HG03521 (cell line): Measurements from ENCODE around the gene PIH1D1.
A peak's percentile ranks its signal among the peaks of the same experiment; 100 is the strongest.
"Not testable (repeated sequence)": the region's sequence is repeated elsewhere in the genome, so short reads cannot be mapped to it uniquely, and the experiment has no call there.

Experiments used
- ATAC-seq: cut with Tn5 transposase; IDR thresholded peaks from one replicate; pipeline ENCODE4 v1.9.1; 2021; ENCODE audit warnings: mild to moderate bottlenecking, moderate library complexity; ENCODE audit not compliant: unreplicated experiment

Gene PIH1D1

DNA sequence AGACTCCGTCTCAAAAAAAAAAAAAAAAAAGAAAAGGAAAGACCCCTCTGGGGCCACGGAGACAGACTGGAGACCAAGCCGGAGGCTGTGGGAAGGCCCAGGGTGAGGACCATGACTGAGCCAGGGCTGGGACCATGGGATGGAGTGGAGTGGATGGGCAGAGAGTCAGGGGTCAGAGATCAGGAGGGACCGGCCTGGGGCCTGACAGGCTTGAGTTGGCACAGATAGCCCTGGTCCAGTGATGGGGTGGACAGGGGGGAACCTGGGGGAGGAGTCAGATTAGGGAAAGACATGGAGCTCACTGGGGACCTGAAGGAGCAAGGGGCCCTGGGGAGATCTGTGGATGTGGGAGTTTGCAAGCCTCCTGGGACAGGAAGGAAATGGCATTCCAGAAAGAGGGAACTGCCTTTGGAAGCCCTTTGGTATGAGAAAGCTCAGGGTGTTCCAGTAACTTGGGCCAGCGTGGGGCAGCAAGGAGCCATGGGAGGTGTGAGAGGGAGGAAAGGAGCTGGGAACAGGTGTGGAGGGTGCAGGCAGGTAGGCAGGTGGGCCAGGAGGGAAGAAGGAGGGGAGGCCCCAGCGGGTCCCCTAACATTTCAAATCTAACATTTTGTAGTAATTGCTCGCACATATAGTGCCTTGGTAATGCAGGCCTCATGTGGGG, 29.5 kb upstream of the PIH1D1 start:
- no peak for ATAC-seq

DNA sequence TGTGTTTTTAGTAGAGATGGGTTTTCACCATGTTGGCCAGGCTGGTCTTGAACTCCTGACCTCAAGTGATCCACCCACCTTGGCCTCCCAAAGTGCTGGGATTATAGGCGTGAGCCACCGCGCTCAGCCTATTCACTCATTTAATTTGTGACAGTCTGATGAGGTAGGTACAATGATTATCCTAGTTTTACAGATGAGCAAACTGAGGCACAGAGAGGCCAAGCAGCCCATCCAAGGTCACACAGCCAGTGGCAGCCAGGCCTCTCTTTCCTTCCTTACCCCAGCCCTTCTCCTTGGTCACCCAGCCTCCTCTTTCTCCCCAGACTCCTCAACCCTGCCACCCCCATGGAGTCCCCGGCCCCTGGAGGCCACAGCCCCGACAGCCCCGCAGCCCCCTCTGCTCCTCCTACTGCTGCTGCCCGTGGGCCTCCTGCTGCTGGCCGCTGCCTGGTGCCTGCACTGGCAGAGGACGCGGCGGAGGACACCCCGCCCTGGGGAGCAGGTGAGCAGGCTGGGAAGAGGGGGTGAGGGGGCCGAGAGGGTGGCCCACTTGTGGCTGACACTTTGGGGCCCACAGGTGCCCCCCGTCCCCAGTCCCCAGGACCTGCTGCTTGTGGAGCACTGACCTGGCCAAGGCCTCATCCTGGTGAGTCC, 28.5 kb upstream of the PIH1D1 start:
- no peak for ATAC-seq

DNA sequence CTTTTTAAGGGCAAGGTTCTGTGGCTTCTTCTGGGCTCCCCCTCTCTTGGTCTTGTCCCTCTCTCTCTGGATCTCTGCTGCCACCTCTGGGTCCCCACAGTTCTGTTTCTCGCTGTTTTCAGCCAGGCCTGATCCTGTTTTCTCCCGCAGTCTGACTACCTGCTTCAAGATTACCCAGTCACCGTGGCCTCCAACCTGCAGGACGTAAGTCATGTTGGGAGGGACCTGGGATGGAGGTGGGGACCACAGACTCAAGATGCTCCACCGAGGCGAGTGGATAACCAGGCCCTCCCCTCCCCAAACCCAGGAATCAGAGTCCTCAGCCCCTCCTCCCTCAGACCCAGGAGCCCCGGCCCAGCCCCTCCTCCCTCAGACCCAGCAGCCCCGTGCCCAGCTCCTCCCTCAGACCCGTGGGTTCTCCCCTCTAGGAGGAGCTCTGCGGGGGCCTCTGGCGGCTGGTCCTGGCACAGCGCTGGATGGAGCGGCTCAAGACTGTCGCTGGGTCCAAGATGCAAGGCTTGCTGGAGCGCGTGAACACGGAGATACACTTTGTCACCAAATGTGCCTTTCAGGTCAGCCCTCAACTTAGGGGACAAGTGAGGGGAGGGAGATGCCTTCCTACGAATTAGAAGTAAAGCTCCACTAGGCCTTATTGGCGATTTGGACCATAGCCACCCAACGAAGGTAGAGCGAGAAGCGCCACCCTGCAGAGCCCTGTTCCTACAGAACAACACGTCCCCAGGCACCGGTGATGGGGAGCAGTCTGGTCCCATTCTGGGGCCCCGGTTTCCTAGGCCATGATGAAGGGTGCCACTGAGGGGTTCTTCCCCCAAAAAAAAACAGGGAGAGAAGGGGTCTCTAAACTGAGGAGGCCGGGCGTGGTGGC, 24.6 kb upstream of the PIH1D1 start:
- no peak for ATAC-seq

DNA sequence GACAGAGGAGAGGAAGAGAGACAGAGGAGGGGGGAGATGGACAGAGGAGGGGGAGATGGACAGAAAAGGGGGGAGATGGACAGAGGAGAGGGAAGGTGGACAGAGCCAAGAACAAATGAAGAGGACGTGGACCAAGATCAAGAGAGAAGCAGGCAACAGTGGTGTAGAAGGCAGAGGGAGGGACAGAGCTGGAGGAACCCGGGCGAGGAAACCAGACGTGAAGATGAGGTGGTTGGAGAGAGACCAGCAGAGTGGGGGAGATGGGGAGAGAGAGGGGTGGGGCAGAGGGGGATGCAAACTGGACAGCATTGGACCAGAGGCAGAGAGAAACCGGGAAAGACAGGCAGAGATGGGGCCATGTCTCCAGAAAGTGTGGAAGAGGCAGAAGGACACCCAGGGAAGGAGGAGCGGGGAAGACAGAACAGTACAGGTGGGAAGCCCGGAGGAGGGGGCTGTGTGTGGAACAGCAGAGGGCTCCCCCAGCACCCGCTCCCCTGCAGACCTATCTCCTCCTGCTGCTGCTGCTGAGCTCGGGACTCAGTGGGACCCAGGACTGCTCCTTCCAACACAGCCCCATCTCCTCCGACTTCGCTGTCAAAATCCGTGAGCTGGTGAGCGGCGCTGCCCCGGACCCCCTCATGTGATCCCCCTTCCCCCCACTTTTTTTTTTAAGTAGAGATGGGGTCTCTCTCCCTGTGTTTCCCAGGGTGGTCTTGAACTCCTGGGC, 23.7 kb upstream of the PIH1D1 start:
- no peak for ATAC-seq

GRCh38 chr19:49474542-49474924, 22.9 kb upstream of the PIH1D1 start:
- ATAC-seq = peak; percentile 2

GRCh38 chr19:49473868-49474541, 22.4 kb upstream of the PIH1D1 start, which contains the start of gene FLT3LG:
TSS of gene FLT3LG (plus strand) at chr19:49474215. CDS start at chr19:49474640, 425 bp downstream.
- ATAC-seq = peak; percentile 43

DNA sequence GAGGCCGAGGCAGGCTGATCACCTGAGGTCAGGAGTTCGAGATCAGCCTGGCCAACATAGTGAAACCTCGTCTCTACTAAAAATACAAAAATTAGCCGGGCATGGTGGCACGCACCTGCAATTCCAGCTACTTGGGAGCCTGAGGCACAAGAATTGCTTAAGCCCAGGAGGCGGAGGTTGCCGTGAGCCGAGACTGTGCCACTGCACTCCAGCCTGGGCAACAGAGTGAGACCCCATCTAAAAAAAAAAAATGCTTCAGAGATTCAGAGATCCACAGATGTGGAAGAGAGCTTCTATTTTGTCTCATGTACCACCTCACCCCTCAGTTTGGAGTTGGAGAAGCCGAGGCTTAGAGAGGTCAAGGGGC, 21.9 kb upstream of the PIH1D1 start:
- ATAC-seq = not testable (repeated sequence)

DNA sequence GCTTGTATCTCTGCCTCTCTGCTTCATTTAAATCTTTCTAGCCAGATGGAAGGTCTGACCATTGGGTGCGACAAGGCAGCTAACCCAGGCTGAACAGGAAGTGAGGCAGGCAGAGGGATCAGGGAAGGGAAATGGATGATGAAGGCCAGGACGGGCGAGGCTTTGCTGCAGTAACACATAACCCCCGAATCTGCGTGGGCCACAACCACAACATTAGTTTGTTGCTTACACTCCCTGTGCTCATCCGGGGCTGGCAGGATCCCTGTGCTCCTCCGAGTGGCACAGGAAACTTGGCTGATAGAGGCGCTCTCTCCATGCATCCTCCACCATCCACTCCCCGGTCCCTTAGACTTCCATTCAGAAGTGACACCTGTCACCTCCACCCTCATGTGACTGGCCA, 21.3 kb upstream of the PIH1D1 start:
- ATAC-seq = no peak

DNA sequence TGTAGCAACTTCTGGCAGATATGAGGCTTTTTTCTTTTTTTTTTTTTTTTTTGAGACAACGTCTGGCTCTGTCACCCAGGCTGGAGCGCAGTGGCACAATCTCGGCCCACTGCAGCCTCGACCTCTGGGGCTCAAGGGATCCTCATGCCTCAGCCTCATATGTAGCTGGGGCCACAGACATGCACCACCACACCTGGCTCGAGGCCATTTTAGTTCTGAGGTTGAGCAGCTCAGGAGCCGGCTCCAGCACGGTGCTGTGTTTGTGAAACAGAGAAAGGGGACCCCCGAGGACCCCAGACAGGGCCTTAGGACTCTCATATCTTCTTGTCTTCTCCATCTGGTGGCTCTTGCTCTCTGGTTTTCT, 19.0 kb upstream of the PIH1D1 start:
- no peak for ATAC-seq

GRCh38 chr19:49469828-49470614, 18.4 kb upstream of the PIH1D1 start:
- ATAC-seq = peak; percentile 38

DNA sequence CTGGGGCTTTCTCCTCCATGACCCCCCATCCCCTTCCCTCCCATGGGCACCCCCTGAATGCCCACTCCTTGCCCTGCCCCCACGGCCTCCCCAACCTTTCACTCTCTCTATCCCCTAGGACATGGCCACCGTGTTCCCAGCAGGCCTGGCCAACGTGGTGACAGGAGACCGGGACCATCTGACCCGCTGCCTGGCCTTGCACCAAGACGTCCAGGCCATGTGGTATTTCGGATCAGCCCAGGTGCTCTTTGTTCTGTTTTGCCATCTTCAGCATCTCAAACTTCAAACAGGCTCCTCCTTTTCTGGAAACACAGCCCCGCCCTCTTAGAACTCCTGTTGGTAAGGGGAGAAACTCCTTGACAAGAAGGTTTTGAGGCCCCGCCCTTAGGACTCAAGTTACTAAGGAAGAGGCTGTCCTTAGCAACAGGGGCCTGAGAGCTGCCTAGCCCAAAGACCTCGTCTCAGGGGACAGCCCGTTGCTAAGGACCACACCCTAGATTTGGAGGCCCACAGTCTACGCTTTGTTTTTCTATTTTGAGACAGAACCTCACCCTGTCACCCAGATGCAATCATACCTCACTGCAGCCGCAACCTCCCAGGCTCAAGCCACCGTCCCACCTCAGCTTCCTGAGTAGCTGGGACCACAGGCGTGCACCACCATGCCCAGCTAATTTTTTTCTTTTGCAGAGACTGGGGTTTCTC, 17.3 kb upstream of the PIH1D1 start:
- peak; percentile 56 for ATAC-seq

DNA sequence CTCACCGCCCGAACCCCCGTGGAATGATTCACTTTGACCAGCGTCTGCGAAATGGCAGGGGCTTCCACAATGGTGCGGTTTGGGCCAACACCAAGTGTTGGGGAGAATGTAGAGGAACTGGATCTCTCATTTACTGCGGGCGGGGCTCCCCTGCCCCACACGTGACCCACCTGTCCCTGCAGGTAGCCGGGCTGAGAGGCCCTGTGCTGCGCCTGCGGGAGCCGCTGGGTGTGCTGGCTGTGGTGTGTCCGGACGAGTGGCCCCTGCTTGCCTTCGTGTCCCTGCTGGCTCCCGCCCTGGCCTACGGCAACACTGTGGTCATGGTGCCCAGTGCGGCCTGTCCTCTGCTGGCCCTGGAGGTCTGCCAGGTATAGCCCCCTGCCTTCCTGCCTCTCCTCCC, 16.6 kb upstream of the PIH1D1 start:
- no peak for ATAC-seq

DNA sequence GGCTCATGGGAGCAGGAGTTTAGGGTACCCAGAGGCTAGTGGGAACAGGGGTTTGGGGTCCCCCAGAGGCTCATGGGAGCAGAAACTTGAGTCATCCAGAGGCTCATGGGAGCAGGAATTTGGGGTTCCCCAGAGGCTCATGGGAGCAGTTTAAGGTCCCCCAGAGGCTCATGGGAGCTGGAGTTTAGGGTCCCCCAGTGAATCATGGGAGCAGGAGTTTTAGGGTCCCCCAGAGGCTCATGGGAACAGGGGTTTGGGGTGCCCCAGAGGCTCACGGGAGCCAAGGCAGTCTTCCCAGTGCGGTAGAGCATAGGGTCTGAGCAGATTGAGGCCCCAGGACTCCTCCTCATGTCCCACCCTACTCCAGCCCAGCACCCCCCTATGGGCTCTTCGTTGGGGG, 13.8 kb upstream of the PIH1D1 start:
- ATAC-seq = no peak

GRCh38 chr19:49463960-49464740, 12.5 kb upstream of the PIH1D1 start:
- ATAC-seq = no peak

GRCh38 chr19:49462492-49462891, 10.9 kb upstream of the PIH1D1 start:
- no peak for ATAC-seq

DNA sequence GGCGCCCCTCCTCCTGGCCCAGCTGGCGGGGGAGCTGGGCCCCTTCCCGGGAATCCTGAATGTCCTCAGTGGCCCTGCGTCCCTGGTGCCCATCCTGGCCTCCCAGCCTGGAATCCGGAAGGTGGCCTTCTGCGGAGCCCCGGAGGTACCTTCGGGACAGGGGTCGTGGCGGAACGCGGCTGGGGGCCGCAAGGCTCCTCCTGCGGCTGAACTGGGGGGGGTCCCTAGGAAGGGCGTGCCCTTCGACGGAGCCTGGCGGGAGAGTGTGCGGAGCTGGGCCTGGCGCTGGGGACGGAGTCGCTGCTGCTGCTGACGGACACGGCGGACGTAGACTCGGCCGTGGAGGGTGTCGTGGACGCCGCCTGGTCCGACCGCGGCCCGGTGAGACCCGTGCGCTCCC, 10.0 kb upstream of the PIH1D1 start:
- ATAC-seq = no peak

DNA sequence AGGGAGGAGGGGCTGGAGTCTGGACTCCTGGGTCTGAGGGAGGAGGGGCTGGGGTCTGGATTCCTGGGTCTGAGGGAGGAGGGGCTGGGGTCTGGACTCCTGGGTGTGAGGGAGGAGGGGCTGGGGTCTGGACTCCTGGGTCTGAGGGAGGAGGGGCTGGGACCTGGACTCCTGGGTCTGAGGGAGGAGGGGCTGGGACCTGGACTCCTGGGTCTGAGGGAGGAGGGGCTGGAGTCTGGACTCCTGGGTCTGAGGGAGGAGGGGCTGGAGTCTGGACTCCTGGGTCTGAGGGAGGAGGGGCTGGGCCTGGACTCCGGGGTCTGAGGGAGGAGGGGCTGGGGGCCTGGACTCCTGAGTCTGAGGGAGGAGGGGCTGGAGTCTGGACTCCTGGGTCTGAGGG, 9.5 kb upstream of the PIH1D1 start:
- ATAC-seq = not testable (repeated sequence)

DNA sequence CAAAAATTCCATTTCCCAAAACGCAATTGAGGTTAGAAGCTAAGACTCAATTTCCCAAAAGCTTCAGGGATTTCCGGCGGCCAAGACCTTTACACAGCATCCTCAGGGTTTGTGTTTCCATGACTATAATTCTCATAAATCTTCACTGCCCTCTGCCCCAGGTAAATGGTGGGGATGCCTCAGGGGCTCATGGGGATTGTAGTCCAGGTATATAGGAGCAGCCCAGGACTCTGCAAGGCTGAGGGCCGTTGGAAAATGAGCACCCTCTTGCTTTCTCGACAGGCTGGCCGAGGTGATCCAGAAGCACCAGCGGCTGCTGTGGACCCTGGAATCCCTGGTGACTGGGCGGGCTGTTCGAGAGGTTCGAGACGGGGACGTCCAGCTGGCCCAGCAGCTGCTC, 7.8 kb upstream of the PIH1D1 start:
- no peak for ATAC-seq

DNA sequence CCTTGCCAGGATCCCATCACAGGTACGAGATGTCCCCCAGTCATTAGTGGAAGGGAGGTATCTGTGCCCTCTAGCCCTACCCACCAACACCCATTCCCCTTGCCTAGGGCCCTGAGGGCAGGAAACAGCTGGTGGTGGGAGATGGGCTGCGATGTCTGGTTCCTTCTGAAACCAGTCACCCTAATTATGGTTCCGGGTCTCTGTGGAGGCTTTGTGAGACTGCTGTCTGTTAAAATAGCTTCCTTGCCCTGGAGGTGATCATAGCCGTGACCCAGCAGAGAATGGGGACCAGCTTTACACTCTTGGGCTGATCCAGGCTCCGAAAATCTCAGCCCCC, 6.9 kb upstream of the PIH1D1 start:
- ATAC-seq = no peak
